Stimulated activated CD8-positive, alpha-beta memory T cell treated with anti-CD3 and anti-CD28 coated beads, Interleukin-7, amount 100 ng/mL, for 48 hours (primary cell): ENCODE results near the gene SAMD4A.

Source experiments
- DNase-seq, 2 donors: peaks; one replicate each; pipeline ENCODE4 v3.0.0-alpha.2; 2020; ENCODE audit warnings: low read depth in 1 of 2; ENCODE audit errors: extremely low read depth in 1 of 2

SAMD4A gene

GRCh38 chr14:54775486-54776140 is 208.7 kb downstream of the SAMD4A start:
- no peak for DNase-seq

- DNase-seq, result peak; percentile 51 to 78
Measured at GRCh38 chr14:54776361-54777001, 209.6 kb downstream of the SAMD4A start.

GRCh38 chr14:54777395-54777794 is 210.5 kb downstream of the SAMD4A start:
- DNase-seq, result no peak

GRCh38 chr14:54778618-54779345 is 211.9 kb downstream of the SAMD4A start:
- DNase-seq, result no peak

GRCh38 chr14:54781080-54781479 is 214.2 kb downstream of the SAMD4A start:
- no peak for DNase-seq

GRCh38 chr14:54781961-54782750 is 215.2 kb downstream of the SAMD4A start:
- no peak for DNase-seq

- DNase-seq, result no peak
Measured at GRCh38 chr14:54782751-54783659, 216.1 kb downstream of the SAMD4A start.

- DNase-seq, result no peak
Measured at GRCh38 chr14:54783660-54784015, 216.7 kb downstream of the SAMD4A start.

- DNase-seq, result no peak
Measured at GRCh38 chr14:54784060-54784459, 217.1 kb downstream of the SAMD4A start.

GRCh38 chr14:54784657-54785056 is 217.7 kb downstream of the SAMD4A start:
- no peak for DNase-seq

- DNase-seq, result no peak
Measured at GRCh38 chr14:54785136-54785777, 218.3 kb downstream of the SAMD4A start.

- DNase-seq, result no peak
Measured at GRCh38 chr14:54785778-54786770, 219.1 kb downstream of the SAMD4A start.

- DNase-seq, result no peak
Measured at GRCh38 chr14:54786838-54787237, 219.9 kb downstream of the SAMD4A start.

- DNase-seq, result no peak
Measured at GRCh38 chr14:54787261-54787660, 220.3 kb downstream of the SAMD4A start.

- no peak for DNase-seq
Measured at GRCh38 chr14:54788701-54789100, 221.8 kb downstream of the SAMD4A start.

GRCh38 chr14:54789166-54789565 is 222.2 kb downstream of the SAMD4A start:
- no peak for DNase-seq

- DNase-seq, result no peak
Measured at GRCh38 chr14:54789781-54790480, 223.0 kb downstream of the SAMD4A start.

- no peak for DNase-seq
Measured at GRCh38 chr14:54791001-54791400, 224.1 kb downstream of the SAMD4A start.
